Daoy (cell line): ENCODE results near the gene PPIA. TPM values are rescaled to one million over a fixed set of nuclear protein-coding genes. Genes with fewer than 3 reads are reported as not detected.

ENCODE experiments used
- DNase-seq: peaks from one replicate; pipeline ENCODE4 v3.0.0-alpha.2; 2015; ENCODE audit warnings: low read depth
- total RNA-seq: library from RNA; depleted of rRNA; stranded (reverse); fragments of >200 nt; shearing (Covaris generic); gene quantifications from 2 replicates; pipeline ENCODE4 v1.2.3, GENCODE V29; 2014; rRNA removed

The PPIA gene
- 8,888 and 8,943 TPM in 2 replicates for total RNA-seq

DNA sequence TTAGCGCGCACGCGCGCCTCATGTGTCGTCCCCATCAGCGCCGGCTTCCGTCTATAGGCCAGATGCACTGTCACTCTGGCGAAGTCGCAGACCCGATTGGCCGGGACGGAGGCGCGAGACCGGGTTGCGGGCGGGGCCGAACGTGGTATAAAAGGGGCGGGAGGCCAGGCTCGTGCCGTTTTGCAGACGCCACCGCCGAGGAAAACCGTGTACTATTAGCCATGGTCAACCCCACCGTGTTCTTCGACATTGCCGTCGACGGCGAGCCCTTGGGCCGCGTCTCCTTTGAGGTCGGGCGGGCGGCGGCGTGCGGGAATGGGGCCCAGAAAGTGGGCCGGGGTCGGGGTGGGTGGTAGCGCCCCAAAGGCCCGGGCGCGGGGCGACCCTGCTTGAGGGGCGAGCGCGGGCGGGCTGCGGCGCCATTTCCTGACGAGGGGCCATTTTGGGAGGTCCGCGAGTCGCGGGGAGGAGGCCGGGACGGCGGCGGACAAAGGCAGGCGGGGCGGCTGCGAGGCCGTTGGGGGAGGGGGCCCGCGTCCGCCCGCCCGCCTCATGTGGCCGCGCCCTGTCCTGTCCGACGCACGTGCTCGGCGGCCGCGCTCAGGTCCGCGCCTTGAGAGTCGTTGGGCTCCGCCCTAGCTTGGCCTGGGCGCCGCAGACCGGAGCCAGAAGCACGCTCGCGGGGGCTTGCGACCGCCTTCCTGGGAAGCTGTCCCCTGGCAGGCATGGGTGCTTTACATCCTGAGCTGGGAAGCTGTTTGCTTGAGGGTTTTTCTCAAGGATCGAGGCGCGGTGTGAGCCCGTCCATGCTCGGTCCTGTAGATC lies at the start of gene PPIA:
Gene PPIA, plus strand, starts transcription at position 178 of the 825 bp plus-strand sequence. Its CDS starts 44 bp downstream, at position 222.
- peak; percentile 100 for DNase-seq

DNA sequence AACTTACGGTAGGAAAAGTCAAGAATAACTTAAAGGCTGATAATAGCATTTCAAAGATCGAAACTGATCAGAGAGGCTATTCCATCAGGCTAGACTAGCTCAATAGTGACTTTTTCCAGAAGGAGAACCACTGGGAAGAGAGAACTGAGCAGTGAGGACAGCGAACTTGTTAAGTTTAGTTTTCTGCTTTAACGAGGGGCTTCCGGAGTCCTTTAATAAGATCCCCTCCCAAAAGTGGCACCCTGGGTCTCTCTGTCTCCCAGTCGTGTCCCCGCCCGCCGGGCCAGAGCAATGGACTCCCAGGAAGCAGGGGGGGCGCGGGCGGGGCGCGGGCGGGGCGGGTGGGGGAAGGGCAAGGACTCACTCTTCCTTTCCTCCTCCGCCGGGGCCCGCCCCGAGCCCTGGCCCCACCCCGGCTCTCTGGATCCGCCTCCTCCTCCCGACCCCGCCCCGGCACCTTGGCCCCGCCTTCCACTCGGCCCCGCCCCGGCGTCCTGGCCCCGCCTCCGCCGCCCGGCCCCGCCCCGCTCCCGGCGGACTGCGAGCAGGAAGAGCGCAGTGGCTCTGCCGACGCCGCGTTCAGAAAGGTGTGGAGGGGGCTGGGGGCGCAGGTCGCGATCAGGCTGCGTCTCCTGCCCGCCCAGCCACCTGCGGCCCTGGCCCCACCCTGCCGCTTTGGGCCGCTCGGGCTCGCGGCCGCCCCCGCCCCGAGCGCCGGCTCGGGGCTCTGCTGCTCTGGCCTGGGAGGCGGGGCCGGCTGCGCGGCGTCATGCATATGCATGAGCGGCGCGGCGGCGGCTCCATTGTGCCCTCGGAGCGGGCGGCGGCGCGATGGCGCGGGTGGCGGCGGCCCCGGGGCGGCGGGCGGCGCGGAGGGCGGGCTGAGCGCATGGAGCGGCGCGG lies 48.2 kb upstream of the PPIA start, which contains the start of gene ZMIZ2:
Gene ZMIZ2, plus strand, starts transcription at position 803 of the 903 bp plus-strand sequence. CDS start 7,403 bp downstream, outside the sequence.
- peak; percentile 98 for DNase-seq

DNA sequence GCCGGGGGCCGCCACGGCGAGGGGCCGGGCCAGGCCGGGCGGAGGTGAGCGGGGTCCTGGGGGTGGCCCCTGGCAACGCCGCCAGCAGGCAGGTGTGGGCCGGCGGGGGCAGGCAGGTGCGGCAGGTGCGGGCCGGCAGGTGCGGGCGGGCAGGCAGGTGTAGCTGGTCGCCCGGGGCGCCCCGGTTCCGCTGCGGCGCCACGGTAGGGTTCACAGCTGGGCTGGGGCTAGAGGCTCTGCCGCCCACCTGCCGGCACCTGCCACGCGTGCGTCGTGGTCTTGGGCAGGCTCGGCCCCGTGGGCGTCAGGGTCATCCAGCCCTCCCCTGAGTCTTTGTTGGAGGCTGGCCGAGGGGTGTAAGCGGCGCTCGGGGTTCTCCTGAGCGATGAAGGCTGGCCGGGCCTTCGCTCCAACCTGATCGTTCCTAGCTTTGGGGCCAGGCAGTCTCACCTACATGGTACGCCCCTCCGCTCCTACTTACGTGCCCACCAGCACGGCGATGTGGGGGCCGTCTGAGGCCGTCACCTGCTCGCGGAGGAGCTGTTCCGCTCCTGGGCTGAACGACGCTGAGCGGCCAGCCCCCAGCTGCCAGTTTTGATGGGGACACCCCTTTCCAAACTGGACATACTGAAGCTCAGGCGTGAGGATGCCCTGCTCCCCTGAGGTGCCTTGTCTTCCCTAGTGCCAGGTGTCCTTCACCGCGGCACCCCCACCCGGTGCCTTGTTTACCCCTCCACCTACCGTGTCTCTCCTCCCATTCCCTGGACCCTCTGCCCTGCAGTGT lies 47.3 kb upstream of the PPIA start:
- peak; percentile 39 for DNase-seq

DNA sequence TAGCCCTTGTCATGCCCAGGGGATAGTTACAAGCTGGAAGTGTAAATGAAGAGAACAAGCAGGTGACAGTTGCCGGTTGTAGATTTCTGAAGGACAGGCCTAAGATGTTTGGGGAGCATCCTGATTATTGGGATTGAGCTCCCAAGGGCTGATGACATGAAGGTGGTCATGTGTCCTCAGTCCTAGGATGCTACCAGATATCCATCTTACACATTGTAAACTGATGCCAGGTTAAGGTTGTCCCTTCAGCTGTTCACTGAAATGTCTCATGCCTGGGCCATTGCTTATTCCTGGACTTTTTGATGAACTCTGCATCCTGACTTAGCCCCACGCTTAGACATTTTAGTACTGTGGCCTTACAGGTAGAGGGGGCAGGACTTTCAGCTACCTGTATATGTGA lies 46.5 kb upstream of the PPIA start:
- no peak for DNase-seq

DNA sequence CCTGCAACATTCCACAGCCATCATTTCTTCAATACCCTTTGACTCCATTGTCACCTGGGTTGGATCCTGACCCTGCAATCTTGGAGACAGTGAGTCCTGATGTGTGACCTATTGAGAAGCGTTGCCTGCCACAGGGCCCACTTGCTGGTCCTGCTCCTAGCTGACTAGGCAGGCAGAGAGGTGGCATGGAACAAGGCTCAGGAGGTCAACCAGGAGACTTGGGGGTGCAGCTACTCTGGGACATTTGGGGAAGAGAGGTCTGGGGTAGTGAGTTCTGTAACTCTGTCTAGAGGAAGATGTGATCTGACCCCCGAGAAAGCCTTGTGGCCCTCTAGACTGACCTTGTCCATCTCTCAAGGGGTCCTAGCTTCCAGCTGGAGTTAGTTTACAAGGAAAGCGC lies 46.1 kb upstream of the PPIA start:
- no peak for DNase-seq

DNA sequence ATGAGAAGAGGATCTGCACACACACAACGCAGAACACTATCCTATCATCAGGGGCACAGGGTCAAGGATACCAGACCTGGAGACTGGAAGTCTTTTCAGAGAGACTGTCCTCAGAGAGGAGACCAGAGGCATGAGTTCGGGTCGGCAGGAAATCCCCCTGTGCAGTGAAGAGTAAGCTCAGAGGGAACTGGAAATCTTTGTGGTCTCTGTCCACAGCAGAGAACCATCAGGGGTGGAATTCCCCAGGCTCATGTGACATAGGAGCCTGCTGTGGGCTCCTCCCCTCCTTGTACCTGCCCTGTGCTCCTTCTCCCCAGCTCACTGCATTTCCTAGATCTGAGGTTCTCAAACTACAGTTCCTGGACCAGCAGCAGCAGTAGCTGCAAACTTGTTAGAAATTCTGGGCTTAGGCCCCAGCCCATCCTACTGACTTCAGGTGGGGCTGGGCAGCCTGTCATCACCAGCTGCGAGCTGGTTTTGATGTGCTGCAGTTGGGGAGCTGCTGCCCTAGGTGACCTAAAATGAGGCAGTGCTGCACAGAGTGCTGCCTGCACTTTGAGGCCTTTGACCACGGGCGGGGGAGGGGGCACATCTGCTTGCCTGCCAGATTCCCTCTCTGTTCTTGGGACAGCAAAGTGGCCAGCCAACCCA lies 45.4 kb upstream of the PPIA start:
- peak; percentile 58 for DNase-seq

DNA sequence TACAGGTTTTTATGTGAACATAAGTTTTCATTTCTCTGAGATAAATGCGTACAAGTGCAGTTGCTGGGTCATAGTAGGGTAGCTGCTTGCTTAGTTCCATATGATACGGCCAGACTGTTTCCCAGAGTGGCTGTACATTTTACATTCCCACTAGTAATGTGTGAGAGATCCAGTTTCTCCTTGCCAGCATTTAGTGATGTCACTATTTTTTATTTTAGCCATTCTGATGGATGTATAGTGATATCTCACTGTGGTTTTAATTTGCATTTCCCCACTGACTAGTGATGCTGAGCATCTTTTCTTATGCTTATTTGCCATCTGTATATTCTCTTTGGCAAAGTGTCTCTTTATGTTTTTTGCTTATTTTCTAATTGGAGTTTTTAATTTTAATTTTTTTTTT lies 43.7 kb upstream of the PPIA start:
- no peak for DNase-seq

DNA sequence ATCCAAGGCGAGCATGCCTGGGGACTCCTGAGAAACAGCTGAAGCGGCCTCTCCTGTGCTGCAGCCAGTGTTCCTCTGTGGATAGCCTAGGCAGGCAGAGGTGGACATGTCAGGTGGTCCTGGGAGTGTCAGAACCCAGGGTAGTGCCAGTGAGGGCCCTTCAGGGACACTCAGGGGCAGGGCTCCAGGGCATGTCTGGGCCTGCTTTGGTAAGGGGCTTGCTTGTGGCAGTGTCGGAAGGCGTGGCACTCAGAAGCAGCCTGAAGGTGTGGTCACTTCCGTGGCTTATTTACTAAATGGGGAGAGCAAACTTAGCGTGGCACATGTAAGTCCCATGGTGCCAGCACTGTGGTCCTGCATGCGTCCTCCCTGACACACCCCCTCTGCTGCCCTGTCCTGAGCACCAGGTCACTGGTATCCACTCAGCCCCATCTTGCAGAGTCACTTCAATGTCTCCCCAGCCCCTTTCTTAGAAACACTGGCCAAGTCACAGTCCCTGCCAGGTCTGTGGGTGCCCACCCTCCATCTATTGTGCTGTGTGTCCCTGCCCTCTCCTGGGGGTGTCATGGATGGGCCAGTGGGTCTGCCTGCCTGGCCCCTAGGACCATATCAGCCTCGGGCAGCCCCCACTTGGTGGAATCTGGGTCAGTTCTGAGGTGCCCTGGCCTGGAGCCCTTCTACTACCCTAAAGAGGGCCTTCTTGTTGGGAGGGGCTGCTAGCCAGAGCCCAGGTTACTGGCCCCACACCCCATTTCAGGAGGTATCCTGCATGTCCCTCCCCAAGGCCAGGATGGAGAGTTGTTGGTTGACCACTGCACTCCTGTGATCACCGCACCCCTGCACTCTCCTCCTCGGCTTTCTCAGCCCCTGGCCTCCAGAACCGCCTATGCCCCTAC lies 41.4 kb upstream of the PPIA start:
- DNase-seq, result no peak

DNA sequence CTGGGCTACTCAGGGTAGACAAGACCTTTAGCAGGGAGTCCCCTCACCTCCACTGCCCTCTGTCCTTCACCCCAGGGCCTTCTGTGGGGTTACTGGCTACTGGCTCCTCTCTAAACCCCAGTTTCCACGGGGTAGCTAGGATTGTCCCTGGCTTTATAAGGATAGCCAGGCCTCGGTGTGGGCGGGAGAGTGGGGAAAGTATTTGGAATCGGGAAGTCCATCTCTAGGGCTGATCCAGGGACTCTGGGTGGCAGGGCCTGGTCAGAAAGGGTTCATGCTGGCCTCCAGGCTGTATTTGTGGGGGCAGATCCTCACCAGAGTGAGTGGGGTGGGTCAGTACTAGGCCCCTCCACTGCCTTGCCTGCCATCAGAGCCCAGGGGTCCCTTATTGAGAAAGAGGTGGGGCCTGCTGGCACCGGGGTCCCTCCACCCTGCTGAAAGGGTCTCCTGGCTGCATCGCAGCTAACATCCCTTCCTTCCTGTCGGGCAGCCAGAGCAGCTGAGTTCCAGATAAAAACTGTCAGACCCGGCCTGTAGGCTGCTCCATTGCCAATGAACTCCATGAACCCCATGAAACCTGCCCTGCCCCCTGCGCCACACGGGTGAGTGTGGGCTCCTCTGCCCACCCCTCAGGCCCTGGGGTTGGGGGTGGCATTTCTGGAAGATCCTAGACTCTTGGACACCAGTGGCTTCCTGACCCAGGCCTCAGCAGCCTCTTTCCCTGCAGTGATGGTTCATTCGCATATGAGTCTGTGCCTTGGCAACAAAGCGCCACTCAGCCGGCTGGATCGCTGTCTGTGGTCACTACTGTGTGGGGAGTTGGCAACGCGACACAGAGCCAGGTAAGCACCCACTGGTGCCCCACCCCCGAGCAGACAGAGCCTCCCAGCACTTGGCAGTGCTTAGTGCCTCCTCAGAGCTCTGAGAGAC lies 40.5 kb upstream of the PPIA start:
- peak; percentile 9 for DNase-seq

DNA sequence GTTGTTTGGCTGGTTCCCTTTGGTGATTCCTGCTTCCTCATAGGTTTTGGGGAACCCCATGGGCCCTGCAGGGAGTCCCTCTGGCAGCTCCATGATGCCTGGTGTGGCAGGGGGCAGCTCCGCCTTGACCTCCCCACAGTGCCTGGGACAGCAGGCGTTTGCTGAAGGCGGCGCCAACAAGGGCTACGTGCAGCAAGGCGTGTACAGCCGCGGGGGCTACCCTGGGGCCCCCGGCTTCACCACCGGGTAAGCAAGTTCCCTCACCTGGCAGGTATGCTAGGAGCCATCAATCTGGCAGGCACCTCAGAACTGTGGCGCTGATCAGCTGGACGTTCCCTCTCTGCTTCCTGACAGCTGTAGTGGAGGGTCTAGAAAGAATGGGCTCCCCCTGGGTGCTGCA lies 39.6 kb upstream of the PPIA start:
- DNase-seq, result no peak

DNA sequence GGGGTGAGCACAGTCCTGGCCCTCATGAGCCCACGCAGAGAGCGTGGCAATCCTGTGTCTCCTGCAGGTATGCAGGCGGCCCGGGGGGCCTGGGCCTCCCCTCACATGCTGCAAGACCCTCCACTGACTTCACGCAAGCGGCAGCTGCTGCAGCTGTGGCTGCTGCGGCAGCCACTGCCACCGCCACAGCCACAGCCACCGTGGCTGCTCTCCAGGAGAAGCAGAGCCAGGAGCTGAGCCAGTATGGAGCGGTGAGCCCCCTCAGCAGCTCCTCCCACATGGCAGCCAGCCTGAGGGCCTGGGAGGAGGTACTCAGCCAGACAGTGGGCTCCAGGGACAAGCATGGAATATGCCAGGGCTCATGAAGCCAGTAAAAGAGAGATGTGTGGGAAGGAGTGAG lies 39.2 kb upstream of the PPIA start:
- DNase-seq, result no peak

DNA sequence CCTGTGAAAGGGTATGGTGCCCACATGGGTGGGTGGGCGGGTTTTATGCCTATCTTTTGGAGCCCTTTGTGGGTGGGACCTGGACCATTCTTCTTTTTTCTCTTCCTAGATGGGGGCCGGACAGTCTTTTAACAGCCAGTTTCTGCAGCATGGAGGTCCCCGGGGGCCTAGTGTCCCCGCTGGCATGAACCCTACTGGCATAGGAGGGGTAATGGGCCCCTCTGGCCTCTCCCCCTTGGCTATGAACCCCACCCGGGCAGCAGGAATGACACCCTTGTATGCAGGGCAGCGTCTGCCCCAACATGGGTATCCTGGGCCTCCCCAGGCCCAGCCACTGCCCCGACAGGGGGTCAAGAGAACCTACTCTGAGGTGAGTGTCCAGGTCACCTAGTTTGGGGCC lies 38.7 kb upstream of the PPIA start:
- DNase-seq, result no peak

DNA sequence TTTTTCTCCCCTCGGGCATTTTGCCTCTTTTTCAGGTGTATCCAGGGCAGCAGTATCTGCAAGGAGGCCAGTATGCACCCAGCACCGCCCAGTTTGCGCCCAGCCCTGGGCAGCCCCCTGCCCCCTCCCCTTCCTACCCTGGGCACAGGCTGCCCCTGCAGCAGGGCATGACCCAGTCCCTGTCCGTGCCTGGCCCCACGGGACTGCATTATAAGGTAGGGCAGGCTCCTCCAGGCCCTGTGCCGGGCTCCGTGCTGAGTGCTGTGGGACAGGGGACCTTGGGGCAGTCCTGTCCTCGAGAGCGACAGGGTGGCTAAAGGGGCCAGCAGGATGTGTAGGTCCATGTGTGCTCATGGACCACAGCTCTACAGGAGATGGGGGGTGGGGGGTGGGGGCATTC lies 37.2 kb upstream of the PPIA start:
- no peak for DNase-seq

DNA sequence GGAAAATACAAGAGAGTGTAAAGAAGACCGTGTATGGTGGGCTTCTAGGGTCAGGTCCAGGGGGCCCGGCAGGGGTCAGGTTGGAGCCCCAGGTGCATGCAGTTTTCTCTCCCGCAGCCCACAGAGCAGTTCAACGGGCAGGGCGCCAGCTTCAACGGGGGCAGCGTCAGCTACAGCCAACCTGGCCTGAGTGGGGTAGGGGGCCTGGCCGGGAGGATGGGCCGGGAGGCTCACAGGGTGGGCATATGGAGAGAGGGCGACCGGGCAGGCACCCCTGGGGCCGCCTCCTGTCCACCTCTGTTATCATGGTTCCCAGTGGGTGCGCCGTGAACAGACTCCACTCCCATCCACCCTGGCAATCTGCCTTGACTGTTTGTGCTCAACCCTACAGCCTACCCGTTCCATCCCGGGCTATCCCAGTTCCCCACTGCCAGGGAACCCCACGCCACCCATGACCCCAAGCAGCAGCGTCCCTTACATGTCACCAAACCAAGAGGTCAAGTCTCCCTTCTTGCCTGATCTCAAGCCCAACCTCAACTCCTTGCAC lies 36.4 kb upstream of the PPIA start:
- DNase-seq, result no peak

DNA sequence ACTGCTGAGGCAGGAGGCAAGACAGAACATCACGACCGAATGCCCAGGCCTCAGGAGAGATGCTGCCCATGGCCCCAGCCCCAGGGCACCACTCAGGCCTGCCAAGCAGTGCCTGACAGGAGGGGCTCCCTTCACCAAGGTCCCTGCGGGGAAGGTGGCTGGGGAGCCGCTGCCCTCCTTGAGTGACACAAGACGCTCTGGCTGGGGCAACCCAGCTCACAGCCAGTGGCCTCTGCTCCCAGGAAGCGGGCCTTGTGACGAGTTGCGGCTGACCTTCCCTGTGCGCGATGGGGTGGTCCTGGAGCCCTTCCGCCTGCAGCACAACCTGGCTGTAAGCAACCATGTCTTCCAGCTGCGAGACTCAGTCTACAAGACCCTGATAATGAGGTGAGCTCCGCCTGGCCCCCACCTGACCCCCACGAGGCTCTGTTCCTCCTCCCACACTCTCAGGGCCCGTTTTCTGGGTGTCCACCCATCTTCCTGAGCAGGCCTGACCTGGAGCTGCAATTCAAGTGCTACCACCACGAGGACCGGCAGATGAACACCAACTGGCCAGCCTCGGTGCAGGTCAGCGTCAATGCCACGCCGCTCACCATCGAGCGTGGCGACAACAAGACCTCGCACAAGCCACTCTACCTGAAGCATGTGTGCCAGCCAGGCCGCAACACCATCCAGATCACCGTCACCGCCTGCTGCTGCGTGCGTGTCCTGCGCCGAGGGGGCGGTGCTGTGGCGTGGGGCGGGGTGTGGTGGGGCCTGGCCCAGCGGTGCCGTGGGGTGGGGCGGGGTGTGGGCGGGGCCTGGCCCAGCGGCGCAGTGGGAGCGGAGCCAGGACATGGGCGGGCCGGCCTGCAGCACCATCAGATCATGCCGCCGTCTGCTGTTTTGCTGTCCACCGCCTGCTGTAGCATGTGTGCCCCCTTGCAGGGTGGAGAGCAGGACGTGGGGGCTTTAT lies 35.0 kb upstream of the PPIA start:
- DNase-seq, result no peak

DNA sequence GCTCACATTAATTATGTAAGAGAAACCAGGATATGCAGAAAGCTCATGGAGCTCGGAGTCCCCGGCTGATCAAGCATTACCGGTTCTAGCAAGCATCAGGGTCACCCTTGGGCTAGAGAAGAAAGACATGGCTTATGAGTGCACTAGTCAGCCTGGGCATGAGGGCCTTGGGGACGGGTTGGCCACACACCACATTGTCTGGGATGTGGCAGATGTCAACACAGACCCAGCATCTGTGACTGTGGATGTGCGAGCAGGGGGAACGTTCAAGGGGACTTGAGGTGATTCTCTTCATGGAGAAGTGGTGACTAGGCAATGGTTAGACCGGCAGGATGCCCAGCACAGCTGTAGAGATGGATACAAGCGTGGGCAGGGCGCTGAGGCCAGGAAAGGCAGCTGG lies 34.2 kb upstream of the PPIA start:
- no peak for DNase-seq

DNA sequence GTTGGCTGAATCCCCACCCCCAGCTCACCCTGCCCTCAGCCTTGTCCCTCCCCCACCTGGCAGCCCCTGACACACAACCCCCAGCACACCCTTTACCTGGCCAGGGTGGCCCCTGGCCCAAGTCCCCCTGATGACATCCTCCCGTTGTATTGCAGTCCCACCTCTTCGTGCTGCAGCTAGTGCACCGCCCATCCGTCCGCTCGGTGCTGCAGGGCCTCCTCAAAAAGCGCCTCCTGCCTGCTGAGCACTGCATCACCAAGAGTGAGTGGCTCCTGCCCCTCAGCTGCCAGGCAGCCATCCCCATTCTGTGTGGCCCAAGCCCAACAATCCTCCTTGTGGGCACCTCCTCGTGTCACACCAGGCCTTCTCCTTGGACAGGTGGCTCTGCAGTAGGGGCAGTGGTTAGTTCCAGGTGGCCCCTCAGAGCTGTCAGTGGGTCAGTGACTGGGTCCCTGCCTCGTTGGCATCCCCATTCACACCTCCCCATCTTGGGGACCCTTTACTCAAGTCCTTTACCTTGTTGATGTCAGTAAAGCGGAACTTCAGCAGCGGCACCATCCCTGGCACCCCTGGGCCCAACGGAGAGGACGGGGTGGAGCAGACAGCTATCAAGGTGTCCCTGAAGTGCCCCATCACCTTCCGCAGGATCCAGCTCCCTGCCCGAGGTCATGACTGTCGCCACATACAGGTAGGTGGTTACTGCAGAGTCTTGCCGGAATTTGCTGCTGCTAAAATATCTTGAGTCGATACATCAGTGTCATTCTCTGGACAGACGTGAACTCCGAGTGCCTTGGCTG lies 33.6 kb upstream of the PPIA start:
- no peak for DNase-seq
